Prostate gland (tissue), 2 donors: Measurements from ENCODE around the gene CGB5.

Experiments
- CTCF ChIP-seq, 4 experiments: fragments of 200-600 bp in 2 of 4; fragments of 450-650 bp in 2 of 4; sonication (generic) in 2 of 4; IDR thresholded peaks; 1 replicate in 3 of 4; 2 replicates in 1 of 4; pipeline ENCODE4 v1.5.1; 2016 to 2019; ENCODE audit warnings: antibody characterized with exemption in 4 of 4, mild to moderate bottlenecking in 2 of 4, moderate library complexity in 2 of 4
- POLR2AphosphoS5 ChIP-seq: sonication (generic); formaldehyde crosslinking; IDR thresholded peaks from one replicate; pipeline ENCODE4 v1.6.1; 2017; ENCODE audit warnings: antibody characterized with exemption

- TF ChIP-seq POLR2AphosphoS5 (no peak), CTCF (IDR thresholded peaks at IDR 0.05) (no peak)
These were observed 22.4 kb downstream of the CGB5 start for GRCh38 chr19:49065905-49066512.
